PC-9 (cell line): Measurements from ENCODE around the gene TYROBP.

ENCODE experiments used
- CTCF ChIP-seq: fragments of 200-600 bp; sonication (generic); conservative IDR thresholded peaks from 2 replicates; pipeline ENCODE4 v1.6.1; 2017; ENCODE audit warnings: mixed run types, antibody characterized with exemption, mild to moderate bottlenecking, moderate library complexity
- EZH2 ChIP-seq: fragments of 200-600 bp; sonication (generic); IDR thresholded peaks from 2 replicates; pipeline ENCODE4 v1.8.0; 2017; ENCODE audit warnings: antibody characterized with exemption, low read depth

DNA sequence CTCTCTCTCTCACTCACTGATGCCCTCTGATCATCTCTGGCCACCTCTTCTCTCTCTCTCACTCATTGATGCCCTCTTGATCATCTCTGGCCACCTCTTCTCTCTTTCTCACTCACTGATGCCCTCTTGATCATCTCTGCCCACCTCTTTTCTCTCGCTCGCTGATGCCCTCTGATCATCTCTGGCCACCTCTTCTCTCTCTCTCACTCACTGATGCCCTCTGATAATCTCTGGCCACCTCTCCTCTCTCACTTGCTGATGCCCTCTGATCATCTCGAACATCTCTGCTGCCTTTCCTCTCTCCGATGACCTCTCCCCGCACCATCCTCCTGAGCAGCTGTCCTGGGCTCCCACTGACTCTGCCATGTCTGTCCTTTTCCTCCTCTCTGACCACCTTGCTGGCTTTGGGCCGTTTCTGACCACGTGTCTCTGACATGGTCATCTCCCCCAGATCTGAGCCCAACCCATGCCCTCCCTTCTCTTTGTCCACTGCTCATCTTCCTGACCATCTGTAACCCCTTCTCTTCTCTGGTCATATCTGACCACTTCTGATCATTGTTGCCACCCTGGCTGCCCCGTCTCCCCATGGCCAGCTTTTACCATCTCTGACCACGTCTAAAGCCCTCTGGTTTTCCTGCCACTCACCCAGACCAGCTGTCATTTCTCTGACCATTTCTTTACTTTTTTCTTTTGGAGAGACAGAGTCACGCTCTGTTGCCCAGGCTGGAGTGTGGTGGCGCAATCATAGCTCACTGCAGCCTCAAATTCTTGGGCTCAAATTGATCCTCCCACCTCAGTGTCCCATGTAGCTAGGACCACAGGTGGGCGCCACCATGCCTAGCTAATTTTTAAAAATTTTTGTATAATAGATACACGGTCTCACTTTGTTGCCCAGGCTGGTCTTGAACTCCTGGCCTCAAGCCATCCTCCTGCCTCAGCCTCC lies 30.5 kb upstream of the TYROBP start:
- no peak for TF ChIP-seq CTCF
- TF ChIP-seq EZH2: no peak
